GM12875 (cell line): ENCODE results near the gene LILRB1.
A peak's percentile ranks its signal among the peaks of the same experiment; 100 is the strongest.

Source experiments
- H3K4me3 ChIP-seq: one replicate; pipeline ENCODE4 v1.5.1; 2011; ENCODE audit warnings: low read depth, low read length, control low read depth
- TF ChIP-seq, protein P1 (sequence below): IDR thresholded peaks from 2 replicates; pipeline ENCODE4 v1.5.1; 2011; ENCODE audit warnings: low read depth, mild to moderate bottlenecking, control low read depth, inconsistent platforms, low read length, moderate library complexity, borderline replicate concordance; ENCODE audit not compliant: insufficient read depth

Gene LILRB1

GRCh38 chr19:54648129-54648528 lies 17.8 kb downstream of the LILRB1 start:
- no peak overlapping the region for H3K4me3 ChIP-seq
- TF ChIP-seq, protein P1, sequence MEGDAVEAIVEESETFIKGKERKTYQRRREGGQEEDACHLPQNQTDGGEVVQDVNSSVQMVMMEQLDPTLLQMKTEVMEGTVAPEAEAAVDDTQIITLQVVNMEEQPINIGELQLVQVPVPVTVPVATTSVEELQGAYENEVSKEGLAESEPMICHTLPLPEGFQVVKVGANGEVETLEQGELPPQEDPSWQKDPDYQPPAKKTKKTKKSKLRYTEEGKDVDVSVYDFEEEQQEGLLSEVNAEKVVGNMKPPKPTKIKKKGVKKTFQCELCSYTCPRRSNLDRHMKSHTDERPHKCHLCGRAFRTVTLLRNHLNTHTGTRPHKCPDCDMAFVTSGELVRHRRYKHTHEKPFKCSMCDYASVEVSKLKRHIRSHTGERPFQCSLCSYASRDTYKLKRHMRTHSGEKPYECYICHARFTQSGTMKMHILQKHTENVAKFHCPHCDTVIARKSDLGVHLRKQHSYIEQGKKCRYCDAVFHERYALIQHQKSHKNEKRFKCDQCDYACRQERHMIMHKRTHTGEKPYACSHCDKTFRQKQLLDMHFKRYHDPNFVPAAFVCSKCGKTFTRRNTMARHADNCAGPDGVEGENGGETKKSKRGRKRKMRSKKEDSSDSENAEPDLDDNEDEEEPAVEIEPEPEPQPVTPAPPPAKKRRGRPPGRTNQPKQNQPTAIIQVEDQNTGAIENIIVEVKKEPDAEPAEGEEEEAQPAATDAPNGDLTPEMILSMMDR: no peak

DNA sequence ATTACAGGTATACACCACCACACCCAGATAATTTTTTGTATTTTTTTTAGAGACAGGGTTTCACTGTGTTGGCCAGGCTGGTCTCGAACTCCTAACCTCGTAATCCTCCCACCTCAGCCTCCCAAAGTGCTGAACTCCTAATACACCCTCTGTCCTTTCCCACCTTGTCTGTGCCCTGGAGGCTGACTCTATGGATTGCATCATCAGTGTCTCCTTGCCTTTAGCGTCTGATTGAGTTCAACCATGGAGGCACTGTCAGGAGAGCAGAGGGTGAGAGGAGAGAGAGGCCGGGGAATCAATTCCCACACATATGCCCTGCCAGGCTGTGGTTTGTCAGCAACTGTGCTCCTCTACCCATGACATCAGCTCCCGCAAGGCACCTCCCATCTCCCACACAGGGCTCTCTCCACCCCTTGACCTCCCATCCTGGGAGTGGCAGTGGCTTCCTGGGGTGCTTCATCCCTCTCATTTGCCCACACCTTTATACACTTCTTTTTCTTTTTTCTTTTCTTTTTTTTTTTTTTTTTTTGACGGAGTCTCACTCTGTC lies 19.9 kb downstream of the LILRB1 start:
- TF ChIP-seq, protein P1: no peak
- no peak overlapping the region for H3K4me3 ChIP-seq

- H3K4me3 ChIP-seq: no peak overlapping the region
- TF ChIP-seq, protein P1: peak; percentile 30; the same call in 1 of the 2 replicates
Measured at GRCh38 chr19:54653181-54653809, 23.0 kb downstream of the LILRB1 start.

DNA sequence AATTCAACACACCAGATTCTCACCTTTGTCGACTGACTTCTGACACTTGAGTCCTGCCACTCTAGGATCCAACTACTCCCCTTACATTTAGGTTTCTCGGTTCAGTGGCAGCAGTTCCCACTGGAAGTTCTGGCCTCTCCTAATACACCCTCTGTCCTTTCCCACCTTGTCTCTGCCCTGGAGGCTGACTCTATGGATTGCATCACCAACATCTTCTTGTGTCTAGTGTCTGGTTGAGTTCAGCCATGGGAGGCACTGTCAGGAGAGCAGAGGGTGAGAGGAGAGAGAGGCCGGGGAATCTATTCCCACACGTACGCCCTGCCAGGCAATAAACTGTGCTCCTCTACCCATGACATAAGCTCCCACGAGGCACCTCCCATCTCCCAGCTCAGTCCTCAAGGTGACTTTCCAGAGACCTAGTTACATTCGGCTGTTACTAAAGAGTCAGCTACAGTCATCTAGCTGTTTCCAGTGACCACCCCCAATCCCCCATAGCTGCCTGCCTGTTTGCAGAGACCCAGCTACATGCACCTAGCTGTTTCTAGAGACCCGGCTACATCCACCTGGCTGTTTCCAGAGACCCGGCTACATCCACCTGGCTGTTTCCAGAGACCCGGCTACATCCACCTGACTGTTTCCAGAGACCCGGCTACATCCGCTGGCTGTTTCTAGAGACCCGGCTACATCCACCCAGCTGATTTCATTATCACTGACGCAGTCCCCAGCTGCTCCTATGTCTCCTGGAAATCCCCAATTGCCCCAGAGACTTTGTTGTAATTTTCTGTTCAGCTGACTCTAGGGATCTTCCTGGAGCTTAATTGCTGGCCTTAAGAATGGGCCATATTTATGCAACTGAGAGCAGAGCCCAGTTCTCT lies 24.4 kb downstream of the LILRB1 start:
- no peak overlapping the region for H3K4me3 ChIP-seq
- TF ChIP-seq, protein P1: no peak

DNA sequence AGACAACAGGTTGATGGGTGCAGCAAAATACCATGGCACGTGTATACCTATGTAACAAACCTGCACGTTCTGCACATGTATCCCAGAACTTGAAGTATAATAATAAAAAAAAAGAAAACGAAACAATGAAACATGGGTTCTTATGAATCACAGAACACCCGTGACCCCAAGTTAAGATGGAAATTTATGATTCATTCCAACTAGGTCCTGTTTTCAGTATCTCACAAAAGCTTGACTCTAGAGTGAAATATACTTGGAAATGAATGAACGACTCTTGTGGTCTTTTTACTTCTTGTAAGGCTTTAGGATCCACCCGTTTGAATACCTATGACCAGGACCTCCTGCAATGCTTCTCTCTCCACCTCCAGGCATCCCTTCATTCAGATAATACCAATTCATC lies 29.0 kb downstream of the LILRB1 start:
- H3K4me3 ChIP-seq: no peak overlapping the region
- TF ChIP-seq, protein P1: no peak

- H3K4me3 ChIP-seq: no peak overlapping the region
- TF ChIP-seq, protein P1: no peak
Measured at GRCh38 chr19:54660306-54660705, 30.0 kb downstream of the LILRB1 start.
